ENCODE measurements around the gene ZNF579. TPM values are rescaled to one million over a fixed set of nuclear protein-coding genes. Genes with fewer than 3 reads are reported as not detected.

The ZNF579 gene
- total and polyA plus RNA-seq, 2 of the 8 experiments (the other 6 are each of a cell fraction or from before 2014, with no cell fraction given), result 10.0 to 18.9 TPM

GRCh38 chr19:55544014-55544413 lies 36.6 kb downstream of the ZNF579 start:
- POLR2A ChIA-PET (ENCODE audit: partially characterized antibody), result interaction anchor here (0.5 to 1.2 kb wide), 4 partner anchors 12 to 1105 kb away, joined by 3 to 6 read pairs (median 4); no protein-coding TSS in a partner anchor
- Histone ChIP-seq H2AK5ac (ENCODE audit: low read depth, low read length) (0 out of 2 replicates have a peak overlapping the region, but pooled peaks have one; percentile 26), H2BK120ac (replicated peaks; ENCODE audit: low read depth, low read length) (no peak overlapping the region), H3K79me1 (ENCODE audit: low read depth, low read length) (no peaks in the 10 kb centered on the region), H2BK15ac (ENCODE audit: low read length) (no peak overlapping the region), H3K4ac (replicated peaks; ENCODE audit: insufficient read length, low read depth, low read length) (no peak overlapping the region), H3K4me3 (ENCODE audit: extremely low read depth in 1 of 4, insufficient read depth in 2 of 4, low read depth in 3 of 4, low read length in 4 of 4) (no peak overlapping the region), H2AFZ (ENCODE audit: low read length) (no peak overlapping the region), H3K56ac (replicated peaks; ENCODE audit: insufficient read length, low read depth, low read length) (no peak overlapping the region), H4K8ac (ENCODE audit: extremely low read depth, insufficient read depth, low read length) (no peak overlapping the region), H3K4me2 (ENCODE audit: insufficient read depth in 1 of 2, low read depth in 2 of 2, low read length in 2 of 2) (no peak overlapping the region), H4K91ac (replicated peaks; ENCODE audit: insufficient read length, low read length) (no peak overlapping the region), H4K5ac (ENCODE audit: insufficient read length, low read depth, low read length) (no peak overlapping the region), H3K27ac (ENCODE audit: low read depth, low read length) (no peak overlapping the region), H3K14ac (ENCODE audit: insufficient read length) (no peak overlapping the region), H3K4me1 (replicated peaks in 1 of 4; ENCODE audit: control insufficient read depth in 3 of 4, insufficient read depth in 4 of 4, low read length in 3 of 4) (peaks cover 0 to 20% (median 12%) of the 10 kb centered on the region in 4 experiments; a peak in 6 of 7 replicates), H3K36me3 (ENCODE audit: control insufficient read depth in 2 of 4, insufficient read depth in 4 of 4, low read length in 3 of 4) (no peaks in the 10 kb centered on the region; a peak in 1 of 8 replicates), H3K27me3 (replicated peaks in 1 of 4; ENCODE audit: control insufficient read depth in 3 of 4, extremely low read depth in 1 of 4, insufficient read depth in 3 of 4, low read length in 3 of 4) (no peaks in the 10 kb centered on the region; a peak in 3 of 7 replicates), H3K9ac (replicated peaks in 1 of 4; ENCODE audit: extremely low read depth in 1 of 4, low read depth in 3 of 4, low read length in 3 of 4) (no peak overlapping the region), H3K9me3 (ENCODE audit: insufficient read depth in 2 of 2, low read depth in 1 of 2, low read length in 1 of 2) (no peaks in the 10 kb centered on the region), H2BK20ac (ENCODE audit: low read length) (no peak overlapping the region), H4K20me1 (replicated peaks in 1 of 2; ENCODE audit: control insufficient read depth in 1 of 2, insufficient read depth in 2 of 2, low read length in 2 of 2) (peaks cover 0 to 3% of the 10 kb centered on the region in 2 experiments), H2BK5ac (ENCODE audit: low read depth, low read length) (no peak overlapping the region), H2BK12ac (ENCODE audit: low read depth, low read length) (no peak overlapping the region), H3K18ac (ENCODE audit: extremely low read depth, low read length) (no peak overlapping the region), H3K23me2 (ENCODE audit: low read depth, low read length) (peaks cover 12% of the 10 kb centered on the region; the same call in 1 of the 2 replicates), H3K23ac (ENCODE audit: insufficient read length) (no peak overlapping the region), H3K79me2 (ENCODE audit: control insufficient read depth in 1 of 2, insufficient read depth in 2 of 2, low read length in 2 of 2) (no peaks in the 10 kb centered on the region)
- CTCF ChIA-PET (ENCODE audit: partially characterized antibody), result interaction anchor here (1.0 to 1.4 kb wide), 2 partner anchors 29 to 40 kb away, joined by 3 read pairs; no protein-coding TSS in a partner anchor
- DNase-seq (ENCODE audit: low read depth in 1 of 2, low spot score in 2 of 2) (no peak), FAIRE-seq (no peak)
- 94% methylated on average over 15 of the region's 15 CpGs; no CpG with 5 or more reads in 1 of the 2 experiments for WGBS, 2 experiments (ENCODE audit: extremely low coverage in 1 of 2, insufficient coverage in 1 of 2, insufficient read length in 1 of 2, insufficient replicate concordance in 2 of 2, low coverage in 1 of 2, low lambda C conversion rate in 2 of 2, missing lambda C conversion rate in 1 of 2)
- no peak for TF ChIP-seq MAFK (IDR thresholded peaks at IDR 0.05; ENCODE audit: low read depth, low read length)
- no peak for TF ChIP-seq SP2 (IDR thresholded peaks at IDR 0.05; ENCODE audit: low read length)
- TF ChIP-seq GTF2F1 (IDR thresholded peaks at IDR 0.05; ENCODE audit: borderline replicate concordance, low read depth, low read length), result no peak
- no peak for TF ChIP-seq JUN (IDR thresholded peaks at IDR 0.05; ENCODE audit: low read depth, low read length)
- TF ChIP-seq SIN3A (conservative IDR thresholded peaks at IDR 0.05 in 1 of 2, IDR thresholded peaks at IDR 0.05 in 1 of 2; ENCODE audit: low read depth in 1 of 2, low read length in 2 of 2), result no peak

All from H1 (cell line).